ENCODE measurements around the gene LAMA3. TPM values are rescaled to one million over a fixed set of nuclear protein-coding genes. Genes with fewer than 3 reads are reported as not detected.

LAMA3 gene
- polyA plus RNA-seq, 1 experiment, result 0.32 TPM

GRCh38 chr18:23855721-23856120, 166.5 kb downstream of the LAMA3 start:
- H3K4me3 ChIP-seq (ENCODE audit: low read depth, low read length), result no peak overlapping the region
- no peak for TF ChIP-seq CTCF (IDR thresholded peaks at IDR 0.05; ENCODE audit: low read depth, low read length)
- CTCF ChIA-PET, result no interaction called here
- peaks cover 12% of the 10 kb centered on the region for H3K27me3 ChIP-seq (ENCODE audit: control insufficient read depth, insufficient read depth, low read length)
- H3K27ac ChIP-seq (ENCODE audit: low read depth, low read length), result no peak overlapping the region
- POLR2A ChIA-PET, result no interaction called here
- no peaks in the 10 kb centered on the region; the same call in 1 of the 2 replicates for H3K9me3 ChIP-seq (ENCODE audit: control insufficient read depth, insufficient read depth, low read length)
- DNase-seq (ENCODE audit: low read depth, low spot score), result no peak

- TF ChIP-seq CTCF (IDR thresholded peaks at IDR 0.05; ENCODE audit: low read depth, low read length), result no peak
- no peak for DNase-seq (ENCODE audit: low read depth, low spot score)
- Histone ChIP-seq H3K27ac (ENCODE audit: low read depth, low read length) (no peak overlapping the region), H3K9me3 (ENCODE audit: control insufficient read depth, insufficient read depth, low read length) (no peaks in the 10 kb centered on the region; the same call in 1 of the 2 replicates), H3K27me3 (ENCODE audit: control insufficient read depth, insufficient read depth, low read length) (peaks cover 6% of the 10 kb centered on the region), H3K4me3 (ENCODE audit: low read depth, low read length) (no peak overlapping the region)
- CTCF ChIA-PET, result no interaction called here
- POLR2A ChIA-PET, result no interaction called here
Measured at GRCh38 chr18:23856466-23857163, 167.4 kb downstream of the LAMA3 start.

GRCh38 chr18:23857164-23857552, 167.9 kb downstream of the LAMA3 start:
- ChIA-PET CTCF (no interaction called here), POLR2A (no interaction called here)
- Histone ChIP-seq H3K27me3 (ENCODE audit: control insufficient read depth, insufficient read depth, low read length) (peaks cover 6% of the 10 kb centered on the region), H3K4me3 (ENCODE audit: low read depth, low read length) (no peak overlapping the region), H3K9me3 (ENCODE audit: control insufficient read depth, insufficient read depth, low read length) (no peaks in the 10 kb centered on the region; the same call in 1 of the 2 replicates), H3K27ac (ENCODE audit: low read depth, low read length) (no peak overlapping the region)
- DNase-seq (ENCODE audit: low read depth, low spot score), result no peak
- TF ChIP-seq CTCF (IDR thresholded peaks at IDR 0.05; ENCODE audit: low read depth, low read length), result no peak

- Histone ChIP-seq H3K9me3 (ENCODE audit: control insufficient read depth, insufficient read depth, low read length) (no peaks in the 10 kb centered on the region; the same call in 1 of the 2 replicates), H3K27ac (ENCODE audit: low read depth, low read length) (no peak overlapping the region), H3K4me3 (ENCODE audit: low read depth, low read length) (no peak overlapping the region), H3K27me3 (ENCODE audit: control insufficient read depth, insufficient read depth, low read length) (peaks cover 6% of the 10 kb centered on the region)
- POLR2A ChIA-PET, result no interaction called here
- DNase-seq (ENCODE audit: low read depth, low spot score), result peak; percentile 4
- CTCF ChIA-PET, result no interaction called here
- no peak for TF ChIP-seq CTCF (IDR thresholded peaks at IDR 0.05; ENCODE audit: low read depth, low read length)
Measured at GRCh38 chr18:23857756-23858155, 168.5 kb downstream of the LAMA3 start.

- no peaks in the 10 kb centered on the region; the same call in 1 of the 2 replicates for H3K9me3 ChIP-seq (ENCODE audit: control insufficient read depth, insufficient read depth, low read length)
- TF ChIP-seq CTCF (IDR thresholded peaks at IDR 0.05; ENCODE audit: low read depth, low read length), result no peak
- H3K27me3 ChIP-seq (ENCODE audit: control insufficient read depth, insufficient read depth, low read length), result peaks cover 6% of the 10 kb centered on the region
- no peak overlapping the region for H3K27ac ChIP-seq (ENCODE audit: low read depth, low read length)
- CTCF ChIA-PET, result no interaction called here
- DNase-seq (ENCODE audit: low read depth, low spot score), result no peak
- H3K4me3 ChIP-seq (ENCODE audit: low read depth, low read length), result no peak overlapping the region
- POLR2A ChIA-PET, result no interaction called here
Measured at GRCh38 chr18:23859466-23860336, 170.4 kb downstream of the LAMA3 start.

Measured in AG04450 (cell line).